ENCODE data around the gene CLDN3. TPM values are rescaled to one million over a fixed set of nuclear protein-coding genes. Genes with fewer than 3 reads are reported as not detected.

The CLDN3 gene
- total RNA-seq, 1 experiment from 2014 or later: 16.5 TPM

DNA sequence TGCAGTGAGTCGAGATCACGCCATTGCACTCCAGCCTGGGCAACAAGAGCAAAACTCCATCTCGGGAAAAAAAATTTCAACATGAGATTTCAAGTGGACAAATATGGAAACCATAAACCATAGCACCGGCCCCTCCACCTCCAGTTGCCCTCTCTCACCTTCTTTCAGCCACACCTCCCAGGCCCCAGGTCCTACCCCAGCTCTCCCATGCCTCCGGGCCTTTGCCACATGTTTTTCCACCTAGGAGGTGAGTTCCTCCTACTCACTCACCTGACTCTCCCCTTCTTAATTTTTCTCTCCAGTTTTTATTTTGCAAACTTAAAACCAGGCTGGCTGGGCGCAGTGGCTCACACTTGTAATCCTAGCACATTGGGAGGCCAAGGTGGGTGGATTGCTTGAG is 47.1 kb upstream of the CLDN3 start:
- H4K8ac ChIP-seq (replicated peaks; ENCODE audit: insufficient read length, low read depth, low read length): no peak overlapping the region

More for the DNA sequence above, 47.1 kb upstream of the CLDN3 start:
- no peak overlapping the region for H3K18ac ChIP-seq (ENCODE audit: insufficient read length, low read depth, low read length)
- Mint-ChIP-seq H3K4me3 (no peak overlapping the region), H3K9me3 (peaks cover 0 to 3% of the 10 kb centered on the region in 2 experiments; a peak in 1 of 5 replicates), H3K27me3 (ENCODE audit: low read depth) (peaks cover 10% of the 10 kb centered on the region), H3K4me1 (peaks cover 4 to 9% of the 10 kb centered on the region in 2 experiments; a peak in 3 of 4 replicates), H3K36me3 (ENCODE audit: insufficient read depth in 1 of 3, low read depth in 3 of 3) (no peaks in the 10 kb centered on the region; a peak in 1 of 7 replicates), H3K27ac (no peak overlapping the region)
- no peaks in the 10 kb centered on the region for H3K23me2 ChIP-seq (ENCODE audit: insufficient read length, low read depth, low read length, poor library complexity, severe bottlenecking)
- no peak overlapping the region for H3T11ph ChIP-seq (ENCODE audit: low read length)
- no peaks in the 10 kb centered on the region for H3K27me3 ChIP-seq (ENCODE audit: insufficient read depth, low read length)
- no peak overlapping the region for H3K9ac ChIP-seq (ENCODE audit: extremely low read depth, insufficient read length, low read length)
- H3K4me1 ChIP-seq (ENCODE audit: insufficient read depth, low read length): no peaks in the 10 kb centered on the region
- no peak overlapping the region for H2AK5ac ChIP-seq (ENCODE audit: insufficient read length, low read length)
- no peaks in the 10 kb centered on the region for H4K20me1 ChIP-seq (ENCODE audit: control insufficient read depth, insufficient read depth, insufficient read length)
- H3K4ac ChIP-seq (ENCODE audit: low read depth, low read length): no peak overlapping the region
- H3K14ac ChIP-seq (ENCODE audit: insufficient read depth, low read length): no peak overlapping the region
- H3K9me3 ChIP-seq (ENCODE audit: control insufficient read depth, low read depth, low read length): no peaks in the 10 kb centered on the region
- H2BK120ac ChIP-seq (ENCODE audit: low read depth, low read length, poor library complexity, severe bottlenecking): no peak overlapping the region
- no CpG with 5 or more reads among the region's 6 CpGs for WGBS (ENCODE audit: extremely low coverage, insufficient read length, low lambda C conversion rate)
- H4K91ac ChIP-seq (ENCODE audit: insufficient read length, low read depth, low read length): no peak overlapping the region
- H2BK5ac ChIP-seq (ENCODE audit: insufficient read length, low read length): no peak overlapping the region
- H3K79me1 ChIP-seq (ENCODE audit: insufficient read depth, low read depth, low read length, poor library complexity, severe bottlenecking): no peaks in the 10 kb centered on the region
- H3K27ac ChIP-seq (ENCODE audit: insufficient read length, low read depth, low read length): no peak overlapping the region
- H3K4me2 ChIP-seq (ENCODE audit: insufficient read depth, insufficient read length, low read length): no peak overlapping the region
- no peak overlapping the region for H2BK20ac ChIP-seq (ENCODE audit: low read depth, low read length, poor library complexity, severe bottlenecking)
- H4K5ac ChIP-seq (ENCODE audit: insufficient read length, low read depth, low read length): no peak overlapping the region
- no peak overlapping the region for H3K56ac ChIP-seq (ENCODE audit: insufficient read length, low read depth, low read length)
- DNase-seq: no peak
- no peak overlapping the region for H3K23ac ChIP-seq (ENCODE audit: insufficient read length, low read depth, low read length)
- H3K79me2 ChIP-seq (ENCODE audit: insufficient read depth, low read length): no peaks in the 10 kb centered on the region
- no peak overlapping the region for H2AFZ ChIP-seq (ENCODE audit: low read length)
- H2BK12ac ChIP-seq (ENCODE audit: insufficient read length, low read depth, low read length): no peak overlapping the region
- no peak overlapping the region for H2BK15ac ChIP-seq (ENCODE audit: low read depth, low read length)
- TF ChIP-seq, protein P1, sequence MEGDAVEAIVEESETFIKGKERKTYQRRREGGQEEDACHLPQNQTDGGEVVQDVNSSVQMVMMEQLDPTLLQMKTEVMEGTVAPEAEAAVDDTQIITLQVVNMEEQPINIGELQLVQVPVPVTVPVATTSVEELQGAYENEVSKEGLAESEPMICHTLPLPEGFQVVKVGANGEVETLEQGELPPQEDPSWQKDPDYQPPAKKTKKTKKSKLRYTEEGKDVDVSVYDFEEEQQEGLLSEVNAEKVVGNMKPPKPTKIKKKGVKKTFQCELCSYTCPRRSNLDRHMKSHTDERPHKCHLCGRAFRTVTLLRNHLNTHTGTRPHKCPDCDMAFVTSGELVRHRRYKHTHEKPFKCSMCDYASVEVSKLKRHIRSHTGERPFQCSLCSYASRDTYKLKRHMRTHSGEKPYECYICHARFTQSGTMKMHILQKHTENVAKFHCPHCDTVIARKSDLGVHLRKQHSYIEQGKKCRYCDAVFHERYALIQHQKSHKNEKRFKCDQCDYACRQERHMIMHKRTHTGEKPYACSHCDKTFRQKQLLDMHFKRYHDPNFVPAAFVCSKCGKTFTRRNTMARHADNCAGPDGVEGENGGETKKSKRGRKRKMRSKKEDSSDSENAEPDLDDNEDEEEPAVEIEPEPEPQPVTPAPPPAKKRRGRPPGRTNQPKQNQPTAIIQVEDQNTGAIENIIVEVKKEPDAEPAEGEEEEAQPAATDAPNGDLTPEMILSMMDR (conservative IDR thresholded peaks at IDR 0.05): no peak
